SKM-1 treated with dmso at 0.1 percent for 144 hours (cell line): ENCODE measurements around the gene STAT3.
"Not testable (repeated sequence)": the region's sequence is repeated elsewhere in the genome, so short reads cannot be mapped to it uniquely, and the experiment has no call there.

Experiments used
- DNase-seq: peaks from one replicate; lab custom pipeline; 2025; ENCODE audit not compliant: unreplicated experiment; lab: John Stamatoyannopoulos, UW

The STAT3 gene

GRCh38 chr17:42264366-42264765 is 123.9 kb downstream of the STAT3 start:
- DNase-seq: not testable (repeated sequence)
